Subcutaneous abdominal adipose tissue (tissue), 5 donors: Measurements from ENCODE around the gene CAPN12.

ENCODE experiments used
- H3K27ac ChIP-seq: one replicate; pipeline ENCODE4 v1.7.0; 2013; ENCODE audit warnings: low read depth, mild to moderate bottlenecking, inconsistent platforms, low read length, moderate library complexity
- H3K27me3 ChIP-seq, 5 donors: one replicate each; pipeline ENCODE4 v1.7.0; 2013; ENCODE audit warnings: low read length in 5 of 5, inconsistent platforms in 1 of 5; ENCODE audit not compliant: control insufficient read depth in 5 of 5, insufficient read depth in 4 of 5
- H3K36me3 ChIP-seq, 5 donors: one replicate each; pipeline ENCODE4 v1.7.0; 2013; ENCODE audit warnings: low read length in 5 of 5; ENCODE audit not compliant: control insufficient read depth in 5 of 5, insufficient read depth in 5 of 5
- H3K4me1 ChIP-seq, 5 donors: one replicate each; pipeline ENCODE4 v1.7.0; 2013; ENCODE audit warnings: low read length in 5 of 5, mild to moderate bottlenecking in 3 of 5, moderate library complexity in 1 of 5; ENCODE audit not compliant: control insufficient read depth in 5 of 5, insufficient read depth in 5 of 5
- H3K4me3 ChIP-seq, 5 donors: one replicate each; pipeline ENCODE4 v1.7.0; 2013; ENCODE audit warnings: low read length in 5 of 5, low read depth in 1 of 5
- H3K9ac ChIP-seq, 5 donors: one replicate each; pipeline ENCODE4 v1.7.0; 2013; ENCODE audit warnings: low read length in 5 of 5, mild to moderate bottlenecking in 4 of 5, moderate library complexity in 3 of 5
- H3K9me3 ChIP-seq, 5 donors: one replicate each; pipeline ENCODE4 v1.7.0; 2013; ENCODE audit warnings: low read length in 5 of 5; ENCODE audit not compliant: control insufficient read depth in 5 of 5
- donor health status: healthy.
- donor health status: healthy.
- donor health status: healthy.
- donor health status: healthy.
- donor health status: healthy.

Gene CAPN12

DNA sequence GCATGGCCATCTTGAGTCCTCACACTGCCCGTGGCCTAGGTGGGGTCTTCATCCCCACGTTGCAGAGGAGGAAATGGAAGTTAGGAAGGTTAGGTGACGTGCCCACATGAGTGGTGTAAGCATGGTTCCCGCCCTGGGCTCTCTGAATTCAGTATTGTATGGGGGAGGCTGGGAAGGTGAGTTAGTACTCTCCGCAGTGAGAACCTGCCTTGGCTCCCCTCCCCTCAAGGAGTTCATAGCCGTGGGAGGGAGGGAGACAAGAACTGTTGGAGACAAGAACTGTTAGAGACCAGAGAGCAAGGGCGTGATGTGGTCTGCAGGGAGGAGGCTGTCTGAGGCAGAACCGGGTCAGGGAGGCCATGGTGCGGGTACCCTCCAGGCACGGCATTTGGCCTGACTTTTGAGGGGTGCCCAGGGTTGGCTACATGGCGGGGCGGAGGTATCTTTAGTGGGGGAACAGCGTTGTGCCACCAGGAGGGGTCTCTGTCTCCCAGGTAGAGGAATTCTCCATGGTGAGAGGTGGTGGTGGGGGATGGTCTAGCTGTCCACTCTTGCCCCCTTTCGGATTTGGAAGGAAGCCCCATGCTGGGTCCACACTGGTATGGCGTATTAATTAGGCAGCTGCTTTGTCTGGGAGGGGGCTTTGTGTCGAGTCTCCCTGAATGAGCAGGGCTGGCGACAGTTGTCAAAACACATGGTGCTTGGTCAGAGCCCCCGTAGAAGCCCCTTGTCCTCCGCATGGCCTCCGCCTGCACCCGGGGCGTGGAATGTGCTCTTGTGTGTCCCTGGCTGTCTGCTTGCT is 45.8 kb downstream of the CAPN12 start:
- Histone ChIP-seq H3K9me3 (no peaks in the 10 kb centered on the region), H3K9ac (no peak overlapping the region), H3K36me3 (peaks cover 0 to 44% (median 41%) of the 10 kb centered on the region in 5 donors), H3K27ac (no peak overlapping the region), H3K4me1 (peaks cover 20 to 86% (median 76%) of the 10 kb centered on the region in 5 donors), H3K27me3 (no peaks in the 10 kb centered on the region), H3K4me3 (no peak overlapping the region)

DNA sequence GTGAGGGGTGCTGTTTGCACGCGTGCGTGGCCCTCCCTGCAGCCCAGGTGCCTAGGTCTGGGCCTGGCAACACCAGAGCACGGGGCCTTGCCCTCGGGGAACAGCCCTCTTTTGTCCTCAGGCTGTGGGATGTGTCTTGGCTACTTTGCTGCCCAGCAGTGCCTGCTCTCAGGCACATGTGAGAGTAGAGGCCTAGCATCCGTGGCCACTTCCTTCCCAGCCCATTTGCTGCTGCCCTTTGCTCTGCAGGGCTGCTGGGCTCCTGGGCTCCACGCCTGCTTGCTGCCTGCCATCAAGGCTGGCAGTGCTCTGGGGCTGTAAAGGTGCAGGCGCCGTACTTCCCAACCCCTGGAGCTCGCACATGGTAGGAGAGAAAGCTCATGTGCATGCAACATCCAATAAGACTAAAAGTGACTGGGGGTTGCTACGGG is 46.6 kb downstream of the CAPN12 start:
- Histone ChIP-seq H3K4me1 (peaks cover 24 to 93% (median 84%) of the 10 kb centered on the region in 5 donors), H3K36me3 (peaks cover 0 to 41% (median 35%) of the 10 kb centered on the region in 5 donors), H3K9ac (no peak overlapping the region), H3K9me3 (no peaks in the 10 kb centered on the region), H3K27me3 (no peaks in the 10 kb centered on the region), H3K4me3 (no peak overlapping the region), H3K27ac (no peak overlapping the region)

DNA sequence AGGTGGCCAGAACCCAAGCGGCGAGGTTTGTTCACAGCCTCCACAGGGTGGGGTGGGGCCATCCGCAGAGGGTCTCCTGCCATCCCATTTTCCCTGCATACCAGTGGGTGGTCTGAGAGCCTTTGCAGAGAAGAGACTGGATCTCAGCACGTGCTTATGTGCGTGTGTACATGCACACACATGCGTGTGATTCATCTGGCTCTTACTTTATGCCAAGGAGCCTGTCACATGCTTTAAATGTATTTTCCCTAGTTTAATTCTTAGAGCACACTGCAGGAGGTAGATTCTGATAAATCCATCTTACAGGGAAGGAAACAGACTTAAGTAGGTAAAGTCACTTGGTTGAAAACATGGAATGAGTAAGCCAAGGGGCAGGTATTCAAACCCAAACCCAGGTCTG is 47.1 kb downstream of the CAPN12 start:
- H3K27ac ChIP-seq: no peak overlapping the region
- H3K4me1 ChIP-seq: peaks cover 26 to 98% (median 88%) of the 10 kb centered on the region in 5 donors

DNA sequence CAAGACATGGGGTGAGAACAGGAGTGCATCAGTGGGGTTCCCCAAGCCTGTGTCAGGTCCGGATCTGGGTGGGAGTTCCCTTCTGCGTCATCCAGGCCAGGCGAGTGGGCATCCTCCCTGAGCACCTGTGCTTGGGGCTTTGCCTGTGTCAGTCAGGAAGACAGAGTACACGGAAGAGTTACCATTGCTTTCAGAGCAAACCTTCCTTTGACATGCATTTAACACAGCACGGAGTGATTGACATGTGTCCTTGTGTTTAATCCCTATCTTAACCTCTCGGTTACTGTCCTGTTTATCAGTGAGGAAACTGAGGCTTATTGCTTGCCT is 47.6 kb downstream of the CAPN12 start:
- H3K36me3 ChIP-seq: peaks cover 0 to 37% (median 25%) of the 10 kb centered on the region in 5 donors
- H3K27me3 ChIP-seq: no peaks in the 10 kb centered on the region
- H3K9me3 ChIP-seq: no peaks in the 10 kb centered on the region
- H3K4me3 ChIP-seq: no peak overlapping the region
- peaks cover 28 to 99% (median 92%) of the 10 kb centered on the region in 5 donors for H3K4me1 ChIP-seq
- no peak overlapping the region for H3K27ac ChIP-seq
- no peak overlapping the region for H3K9ac ChIP-seq

More for the DNA sequence above, 47.1 kb downstream of the CAPN12 start:
- Histone ChIP-seq H3K9ac (no peak overlapping the region), H3K9me3 (no peaks in the 10 kb centered on the region), H3K27me3 (no peaks in the 10 kb centered on the region), H3K36me3 (peaks cover 0 to 40% (median 30%) of the 10 kb centered on the region in 5 donors), H3K4me3 (no peak overlapping the region)

DNA sequence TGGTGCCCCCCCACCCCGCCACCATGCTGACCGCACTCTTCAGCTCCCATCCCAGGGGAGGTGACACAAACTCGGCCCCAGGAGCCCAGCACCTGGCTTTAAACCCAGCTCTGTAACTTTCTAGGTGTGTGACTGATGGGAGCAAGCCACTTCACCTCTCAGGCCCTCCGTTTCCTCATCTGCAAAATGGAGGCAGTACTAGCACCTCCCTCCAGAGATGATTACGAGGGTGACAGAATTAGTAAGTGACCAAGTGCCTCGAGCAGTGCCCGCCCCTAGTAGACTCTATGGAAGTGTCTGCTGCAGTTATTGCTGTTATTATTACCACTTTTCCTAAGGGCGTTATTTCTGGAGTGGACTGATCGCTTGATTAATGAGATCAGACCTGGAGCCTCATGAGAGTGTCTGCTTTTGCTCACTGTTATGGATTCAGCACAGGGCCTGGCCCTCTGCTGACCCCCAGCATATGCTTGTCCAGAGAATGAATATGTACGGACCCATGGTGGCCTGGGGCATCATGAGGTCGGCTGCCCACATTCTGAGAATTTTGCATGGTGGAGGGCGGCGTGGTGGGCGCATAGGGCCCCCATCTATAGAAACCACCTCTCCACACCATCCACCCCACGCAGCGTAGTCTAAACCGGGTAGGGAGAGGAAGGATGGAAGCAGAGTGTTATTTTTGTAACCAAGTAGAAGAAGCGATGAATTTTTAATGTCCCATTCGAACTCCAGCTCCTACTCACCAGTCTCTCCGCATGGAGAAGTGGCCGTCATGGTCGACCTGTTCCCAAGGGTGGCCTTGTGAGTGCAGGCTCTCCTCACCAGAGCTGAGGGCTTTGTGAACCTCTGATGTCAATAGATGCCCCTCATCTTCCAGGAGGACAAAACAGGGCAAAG is 48.2 kb downstream of the CAPN12 start:
- no peak overlapping the region for H3K9ac ChIP-seq
- peaks cover 28 to 93% (median 91%) of the 10 kb centered on the region in 5 donors for H3K4me1 ChIP-seq

DNA sequence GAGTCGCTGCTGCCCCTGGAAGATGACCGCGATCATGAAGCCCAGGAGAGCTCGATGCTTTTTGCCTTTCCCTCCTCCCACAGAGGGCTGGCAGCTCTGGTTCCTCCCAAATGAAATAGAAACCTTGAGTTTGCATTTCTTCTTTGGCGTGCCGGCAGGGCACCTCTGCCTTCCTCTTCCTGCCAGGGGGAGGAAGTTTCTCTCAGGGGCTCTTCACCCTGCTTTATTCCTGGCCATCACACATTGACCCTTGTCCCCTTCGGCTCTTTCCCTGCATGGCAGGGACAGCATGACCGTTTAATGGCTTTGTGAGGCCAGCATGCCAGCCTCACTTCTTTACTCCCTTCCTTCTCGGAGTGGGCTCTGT is 49.0 kb downstream of the CAPN12 start:
- no peaks in the 10 kb centered on the region for H3K27me3 ChIP-seq
- H3K27ac ChIP-seq: peak overlapping the region; percentile 46
- H3K4me3 ChIP-seq: peak overlapping the region in 1 of 5 donors; percentile 6
- H3K36me3 ChIP-seq: peaks cover 0 to 23% (median 12%) of the 10 kb centered on the region in 5 donors
- H3K9me3 ChIP-seq: no peaks in the 10 kb centered on the region
- H3K4me1 ChIP-seq: peaks cover 28 to 88% (median 85%) of the 10 kb centered on the region in 5 donors
- no peak overlapping the region for H3K9ac ChIP-seq

More for the DNA sequence above, 48.2 kb downstream of the CAPN12 start:
- Histone ChIP-seq H3K27ac (peak overlapping the region; percentile 46), H3K9me3 (no peaks in the 10 kb centered on the region), H3K36me3 (peaks cover 0 to 31% (median 19%) of the 10 kb centered on the region in 5 donors), H3K27me3 (no peaks in the 10 kb centered on the region), H3K4me3 (no peak overlapping the region)

DNA sequence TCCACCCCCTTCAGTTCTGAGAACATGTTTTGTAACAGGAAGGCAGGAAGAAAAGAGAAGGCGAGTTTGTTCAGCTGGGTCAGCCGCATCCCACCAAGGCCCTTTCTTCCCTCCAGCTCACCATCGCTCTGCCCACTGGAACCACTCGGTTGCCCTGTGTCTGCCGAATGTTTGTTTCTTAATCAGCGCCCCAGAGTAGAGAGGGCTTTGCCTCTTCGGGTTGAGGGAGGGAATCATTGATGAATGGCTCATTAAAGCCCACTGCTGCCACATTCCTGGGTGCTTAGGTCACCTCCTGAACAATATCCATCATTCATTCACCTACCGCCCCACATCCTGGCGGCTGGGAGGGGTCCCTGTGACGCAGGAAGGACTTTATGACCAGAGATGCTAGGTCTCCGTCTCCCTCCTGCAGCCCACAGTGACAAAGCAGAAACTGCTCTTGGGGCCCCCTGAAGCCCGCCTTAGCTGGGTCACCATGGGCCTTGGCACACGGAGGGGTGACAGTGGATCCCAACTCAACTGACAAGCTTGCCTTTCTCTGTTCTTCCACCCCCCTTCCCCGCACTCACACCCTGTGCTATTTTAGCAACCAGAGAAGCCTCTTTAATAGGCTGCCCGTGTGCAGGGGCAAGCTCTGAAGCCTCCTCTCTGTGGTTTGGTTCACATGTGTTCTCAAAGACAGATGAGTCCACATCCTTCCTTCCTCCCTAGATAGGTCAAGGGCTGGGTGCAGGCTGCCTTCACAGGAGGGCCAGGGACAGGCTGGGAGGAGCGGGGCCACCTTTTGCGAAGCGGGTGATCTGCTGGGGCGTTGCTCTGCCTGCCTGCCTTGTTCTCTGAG is 50.7 kb downstream of the CAPN12 start:
- Histone ChIP-seq H3K4me3 (no peak overlapping the region), H3K27ac (peak overlapping the region; percentile 77), H3K9me3 (no peaks in the 10 kb centered on the region), H3K27me3 (no peaks in the 10 kb centered on the region), H3K36me3 (peaks cover 0 to 22% (median 9%) of the 10 kb centered on the region in 5 donors), H3K9ac (peak overlapping the region in 3 of 5 donors; percentile 11 to 56 (median 16)), H3K4me1 (peaks cover 25 to 79% (median 75%) of the 10 kb centered on the region in 5 donors)

DNA sequence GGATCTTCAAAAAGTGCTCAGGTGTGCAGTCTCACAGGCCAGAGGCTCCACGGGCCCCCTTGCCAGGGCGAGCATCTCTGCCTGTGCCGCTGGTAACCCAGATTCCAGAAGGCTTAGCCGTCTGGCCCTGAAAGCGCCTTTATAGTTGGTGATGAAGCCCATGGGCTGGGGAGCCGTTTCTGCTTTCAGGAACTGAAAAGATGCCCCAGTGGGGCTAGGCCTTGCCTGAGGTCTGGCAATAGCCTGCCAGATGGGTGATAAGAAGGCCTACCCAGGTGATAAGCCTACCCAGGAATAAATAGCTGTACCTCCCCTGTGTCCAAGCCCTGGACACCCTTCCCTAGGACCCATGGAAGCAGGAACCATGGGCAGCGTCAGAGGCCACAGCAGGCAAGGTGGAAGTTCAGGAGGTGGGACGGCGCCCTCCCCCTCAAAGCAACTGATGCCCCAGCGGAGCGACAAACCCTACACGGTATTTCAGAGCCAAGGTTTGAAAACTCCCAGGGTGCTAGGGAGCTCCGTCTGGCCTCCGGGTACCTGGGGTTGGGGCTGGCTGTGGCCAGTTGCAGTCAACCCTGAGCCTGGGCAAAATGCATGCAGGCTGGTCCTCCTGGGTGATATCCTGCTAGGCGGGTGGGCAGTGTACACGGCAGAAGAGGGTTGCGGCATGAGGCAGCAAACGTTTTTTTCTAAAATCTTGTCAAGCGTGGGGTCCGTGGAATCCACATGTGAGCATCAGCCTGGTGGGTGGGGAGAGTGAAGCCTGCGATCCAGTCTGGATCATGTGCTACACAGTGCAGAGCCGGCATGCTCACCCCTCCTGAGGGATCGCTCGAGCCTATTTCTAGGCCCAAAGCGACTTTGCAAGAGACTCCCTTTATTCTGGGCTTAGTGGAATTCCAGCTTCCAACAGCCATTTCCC is 51.6 kb downstream of the CAPN12 start:
- no peaks in the 10 kb centered on the region for H3K9me3 ChIP-seq
- peaks cover 25 to 76% (median 74%) of the 10 kb centered on the region in 5 donors for H3K4me1 ChIP-seq
- H3K4me3 ChIP-seq: peak overlapping the region in 1 of 5 donors; percentile 5
- H3K27me3 ChIP-seq: no peaks in the 10 kb centered on the region
- peak overlapping the region in 2 of 5 donors; percentile 16 to 31 for H3K9ac ChIP-seq
- peaks cover 0 to 19% (median 9%) of the 10 kb centered on the region in 5 donors for H3K36me3 ChIP-seq
- peak overlapping the region; percentile 77 for H3K27ac ChIP-seq
